Thoracic aorta (tissue), 2 donors: Measurements from ENCODE around the gene ABCC3. TPM values are rescaled to one million over a fixed set of nuclear protein-coding genes. Genes with fewer than 3 reads are reported as not detected.

Experiments used
- ATAC-seq: fragments of 150-250 bp; one replicate; pipeline ENCODE4 v1.8.0; 2017; ENCODE audit warnings: low read depth; ENCODE audit not compliant: insufficient number of reproducible peaks, low FRiP score
- DNase-seq: peaks from one replicate; pipeline ENCODE4 v3.0.0-alpha.2; 2020; ENCODE audit warnings: low spot score
- H3K27ac ChIP-seq, 2 donors: fragments of 200-600 bp; sonication (generic); 1 replicate in 1 of 2; 2 replicates in 1 of 2; pipeline ENCODE4 v1.5.1; 2016; ENCODE audit warnings: mild to moderate bottlenecking in 2 of 2, moderate library complexity in 2 of 2
- H3K27me3 ChIP-seq: fragments of 200-600 bp; sonication (generic); replicated peaks from 2 replicates; pipeline ENCODE4 v1.6.0; 2016; ENCODE audit warnings: mild to moderate bottlenecking; ENCODE audit not compliant: insufficient read depth
- H3K36me3 ChIP-seq: fragments of 200-600 bp; sonication (generic); one replicate; pipeline ENCODE4 v1.5.1; 2016
- H3K4me1 ChIP-seq, 2 donors: fragments of 200-600 bp; sonication (generic); 1 replicate in 1 of 2; 2 replicates in 1 of 2; pipeline versions ENCODE4 v1.5.1 to v1.6.0; 2016; ENCODE audit warnings: low read depth in 2 of 2, mild to moderate bottlenecking in 1 of 2; ENCODE audit not compliant: control insufficient read depth in 1 of 2
- H3K4me3 ChIP-seq: fragments of 200-600 bp; sonication (generic); 2 replicates; pipeline ENCODE4 v1.5.1; 2016; ENCODE audit warnings: mild to moderate bottlenecking
- H3K9me3 ChIP-seq: fragments of 200-600 bp; sonication (generic); 2 replicates; pipeline ENCODE4 v1.5.1; 2016
- total RNA-seq, 2 donors: library from RNA; depleted of rRNA; stranded (reverse); fragments of >200 nt; gene quantifications; one replicate each; pipeline versions ENCODE4 v1.1.0 to v1.2.3, GENCODE V29; 2016
- TF ChIP-seq, protein P1 (sequence below): fragments of 200-600 bp; sonication (generic); IDR thresholded peaks from one replicate; pipeline ENCODE4 v1.5.1; 2019; ENCODE audit warnings: antibody characterized with exemption

The ABCC3 gene
- total RNA-seq, 2 donors from 2014 or later: 72.7 to 143 TPM

DNA sequence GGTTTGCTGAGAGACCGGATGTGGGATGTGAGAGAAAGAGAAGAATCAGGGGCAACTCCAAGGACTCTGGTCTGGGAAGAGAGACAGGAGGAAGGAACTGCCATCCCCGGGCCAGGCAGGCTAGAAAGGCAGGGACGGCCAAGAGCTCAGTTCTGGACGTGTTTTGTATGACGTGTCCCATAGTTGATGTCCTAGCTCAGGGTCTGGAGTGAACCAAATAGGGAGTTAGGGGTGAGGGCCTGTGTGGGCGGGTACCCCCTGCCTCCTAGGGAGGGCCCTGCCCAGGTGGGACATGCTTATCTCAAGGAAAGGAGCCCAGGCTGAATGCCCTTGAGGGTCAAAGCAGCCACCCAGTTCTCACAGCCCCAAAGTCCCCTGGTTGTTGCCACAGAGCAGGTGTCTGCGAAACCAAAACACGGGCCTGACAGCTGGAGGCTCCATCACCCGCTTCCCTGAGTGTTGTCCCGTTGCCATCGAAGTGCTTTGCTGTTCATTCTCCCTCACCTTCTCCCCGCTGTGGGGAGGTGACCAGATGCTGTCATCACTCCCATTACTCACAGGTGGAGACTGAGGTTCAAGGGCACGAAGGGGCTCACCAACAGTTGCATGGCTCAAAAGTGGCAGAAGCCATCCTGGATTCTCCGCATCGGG lies 7.5 kb downstream of the ABCC3 start:
- Histone ChIP-seq H3K27ac (no peak overlapping the region), H3K4me3 (no peak overlapping the region), H3K4me1 (peaks cover 36 to 53% of the 10 kb centered on the region in 2 donors), H3K27me3 (no peaks in the 10 kb centered on the region), H3K9me3 (no peaks in the 10 kb centered on the region), H3K36me3 (no peaks in the 10 kb centered on the region)
- TF ChIP-seq, protein P1, sequence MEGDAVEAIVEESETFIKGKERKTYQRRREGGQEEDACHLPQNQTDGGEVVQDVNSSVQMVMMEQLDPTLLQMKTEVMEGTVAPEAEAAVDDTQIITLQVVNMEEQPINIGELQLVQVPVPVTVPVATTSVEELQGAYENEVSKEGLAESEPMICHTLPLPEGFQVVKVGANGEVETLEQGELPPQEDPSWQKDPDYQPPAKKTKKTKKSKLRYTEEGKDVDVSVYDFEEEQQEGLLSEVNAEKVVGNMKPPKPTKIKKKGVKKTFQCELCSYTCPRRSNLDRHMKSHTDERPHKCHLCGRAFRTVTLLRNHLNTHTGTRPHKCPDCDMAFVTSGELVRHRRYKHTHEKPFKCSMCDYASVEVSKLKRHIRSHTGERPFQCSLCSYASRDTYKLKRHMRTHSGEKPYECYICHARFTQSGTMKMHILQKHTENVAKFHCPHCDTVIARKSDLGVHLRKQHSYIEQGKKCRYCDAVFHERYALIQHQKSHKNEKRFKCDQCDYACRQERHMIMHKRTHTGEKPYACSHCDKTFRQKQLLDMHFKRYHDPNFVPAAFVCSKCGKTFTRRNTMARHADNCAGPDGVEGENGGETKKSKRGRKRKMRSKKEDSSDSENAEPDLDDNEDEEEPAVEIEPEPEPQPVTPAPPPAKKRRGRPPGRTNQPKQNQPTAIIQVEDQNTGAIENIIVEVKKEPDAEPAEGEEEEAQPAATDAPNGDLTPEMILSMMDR: no peak
- ATAC-seq: no peak
- no peak for DNase-seq

DNA sequence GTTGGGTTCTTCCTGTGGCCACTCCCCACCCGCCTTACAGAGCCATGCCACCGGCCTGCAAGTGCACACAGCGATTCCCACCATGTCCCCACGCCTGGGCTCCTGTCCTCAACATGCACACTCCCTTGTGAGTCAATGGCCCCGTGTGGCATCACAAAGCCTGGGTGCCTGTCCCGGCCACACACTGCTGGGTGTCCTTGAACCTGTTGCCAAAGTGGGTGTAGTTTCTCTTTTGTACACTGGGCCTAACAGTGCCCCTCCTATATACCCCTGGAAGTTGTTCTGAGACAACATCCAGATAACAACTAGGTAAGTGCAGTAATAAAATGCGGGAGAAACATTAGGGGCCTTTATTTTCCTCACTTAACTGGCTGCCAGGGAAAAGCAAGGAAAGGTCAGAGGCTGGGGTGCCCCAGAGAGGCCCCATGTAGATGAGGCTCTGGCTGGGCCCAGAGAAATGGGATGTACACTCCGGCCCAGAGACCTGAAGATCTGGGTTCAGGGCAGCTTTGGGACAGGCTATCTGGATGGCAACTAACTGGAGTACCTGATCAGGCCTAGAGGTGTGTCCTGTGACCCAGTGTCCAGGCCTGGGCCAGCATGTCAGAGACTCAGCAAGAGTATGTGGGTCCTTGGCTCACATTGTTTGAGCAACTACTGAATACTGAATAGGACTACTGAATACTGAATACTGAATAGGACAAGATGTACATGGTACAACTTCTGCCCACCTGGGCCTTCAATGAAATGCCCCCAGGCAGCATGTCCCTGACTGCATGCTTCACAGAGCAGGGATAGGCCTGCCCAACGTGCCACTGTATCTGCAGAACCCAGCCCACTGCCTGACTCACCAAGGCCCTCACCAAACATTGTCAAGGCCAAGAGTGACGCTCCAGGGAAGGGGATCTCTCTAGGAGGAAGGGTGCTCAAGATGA lies 8.3 kb downstream of the ABCC3 start:
- ATAC-seq (no peak), DNase-seq (no peak)
- Histone ChIP-seq H3K9me3 (no peaks in the 10 kb centered on the region), H3K4me1 (peaks cover 35 to 48% of the 10 kb centered on the region in 2 donors), H3K27ac (no peak overlapping the region), H3K36me3 (no peaks in the 10 kb centered on the region), H3K27me3 (no peaks in the 10 kb centered on the region), H3K4me3 (no peak overlapping the region)
- TF ChIP-seq, protein P1: no peak

DNA sequence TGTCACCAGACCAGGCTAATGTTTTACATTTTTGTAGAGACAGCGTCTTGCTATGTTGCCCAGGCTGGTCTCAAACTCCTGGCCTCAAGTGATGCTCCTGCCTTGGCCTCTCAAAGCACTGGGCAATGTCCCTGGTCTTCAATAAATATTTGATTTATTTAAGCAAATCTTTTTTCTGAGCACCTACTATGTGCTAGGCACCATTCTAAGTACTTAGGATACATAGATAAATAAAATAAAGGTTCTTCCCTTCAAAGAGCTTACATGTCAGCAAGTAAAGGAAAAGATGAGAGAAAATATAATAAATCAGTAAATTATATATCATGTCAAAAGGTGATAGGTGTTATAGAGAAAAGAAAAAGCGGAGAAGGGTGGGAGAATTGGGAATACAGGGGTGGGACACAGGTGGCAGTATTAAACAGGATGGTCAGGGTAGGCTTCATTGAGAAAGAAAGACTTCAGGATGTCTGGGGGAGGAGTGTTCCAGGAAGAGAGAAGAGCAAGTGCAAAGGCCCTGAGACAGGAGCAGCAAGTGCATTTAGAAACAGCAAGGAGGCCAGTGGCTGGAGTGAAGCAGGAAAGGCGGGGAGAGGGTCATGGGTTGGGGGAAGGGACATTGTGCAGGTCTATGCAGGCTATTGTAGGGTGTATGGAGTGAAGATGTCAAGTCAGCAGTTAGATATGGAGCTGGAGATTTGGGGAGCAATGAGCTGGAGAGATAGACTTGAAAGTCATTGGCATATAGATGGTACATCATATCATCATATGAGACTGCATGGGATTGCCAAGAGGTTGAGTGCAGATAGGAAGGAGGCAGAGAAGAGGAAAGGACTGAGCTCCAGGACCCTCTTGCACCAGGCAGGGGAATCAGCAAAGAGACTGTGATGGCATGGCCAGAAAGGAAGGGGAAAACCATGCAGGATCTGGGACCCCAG lies 11.3 kb downstream of the ABCC3 start:
- TF ChIP-seq, protein P1: no peak
- ATAC-seq: no peak

DNA sequence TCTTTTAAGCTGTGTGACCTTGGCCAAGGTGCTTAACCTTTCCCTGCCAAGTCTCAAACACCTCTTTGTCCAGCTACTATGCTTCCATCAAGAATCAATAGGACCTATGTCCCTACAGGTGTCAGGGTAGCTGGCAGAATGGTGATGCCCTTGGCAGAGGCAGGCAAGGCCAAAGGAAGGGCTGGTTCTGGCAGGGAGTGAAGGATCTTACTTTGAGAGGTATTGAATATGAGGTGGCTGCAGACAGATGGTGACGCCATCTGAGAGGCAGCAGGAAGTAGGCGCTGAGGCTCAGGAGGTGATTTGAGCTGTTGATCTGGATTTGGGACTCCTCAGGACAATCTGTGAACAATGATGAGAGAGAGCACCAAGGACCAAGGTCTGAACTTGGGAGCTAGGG lies 12.5 kb downstream of the ABCC3 start:
- Histone ChIP-seq H3K4me3 (no peak overlapping the region), H3K27ac (no peak overlapping the region), H3K36me3 (no peaks in the 10 kb centered on the region), H3K9me3 (no peaks in the 10 kb centered on the region), H3K4me1 (peaks cover 0 to 6% of the 10 kb centered on the region in 2 donors), H3K27me3 (no peaks in the 10 kb centered on the region)
- DNase-seq: no peak
- no peak for ATAC-seq
- TF ChIP-seq, protein P1: no peak

More for the DNA sequence above, 11.3 kb downstream of the ABCC3 start:
- Histone ChIP-seq H3K27ac (no peak overlapping the region), H3K27me3 (no peaks in the 10 kb centered on the region), H3K36me3 (no peaks in the 10 kb centered on the region), H3K4me1 (peaks cover 10 to 17% of the 10 kb centered on the region in 2 donors), H3K9me3 (no peaks in the 10 kb centered on the region), H3K4me3 (no peak overlapping the region)
- no peak for DNase-seq
